Activated naive CD4-positive, alpha-beta T cell treated with anti-CD3 and anti-CD28 coated beads, Interleukin-2, amount 10 ng/mL, durations not matched to agents 7 days and 5 days (primary cell): Measurements from ENCODE around the gene TFCP2.

ENCODE experiments used
- CTCF ChIA-PET: fragments of 350-600 bp; sonication (Branson Sonifier 250); formaldehyde crosslinking; loops from one replicate; lab custom pipeline; 2021; ENCODE audit warnings: antibody characterized with exemption; lab: Charles Lee
- DNase-seq: peaks from one replicate; pipeline ENCODE4 v3.0.0-alpha.2; 2020
- H3K27ac Mint-ChIP-seq: one replicate; pipeline ENCODE4 v1.8.0; 2021; ENCODE audit warnings: mild to moderate bottlenecking, moderate library complexity, mixed read lengths
- H3K27me3 Mint-ChIP-seq: one replicate; pipeline ENCODE4 v1.8.0; 2021; ENCODE audit warnings: mild to moderate bottlenecking, mixed read lengths
- H3K36me3 Mint-ChIP-seq: one replicate; pipeline ENCODE4 v1.8.0; 2021; ENCODE audit warnings: mixed read lengths
- H3K4me1 Mint-ChIP-seq: one replicate; pipeline ENCODE4 v1.8.0; 2021; ENCODE audit warnings: mixed read lengths
- H3K4me3 Mint-ChIP-seq: one replicate; pipeline ENCODE4 v1.8.0; 2021; ENCODE audit warnings: mild to moderate bottlenecking, moderate library complexity, mixed read lengths
- H3K9me3 Mint-ChIP-seq: one replicate; pipeline ENCODE4 v1.8.0; 2021; ENCODE audit warnings: mixed read lengths

Gene TFCP2

GRCh38 chr12:51188359-51189051 is 15.6 kb upstream of the TFCP2 start:
- Mint-ChIP-seq H3K4me3 (no peak overlapping the region), H3K27ac (no peak overlapping the region), H3K36me3 (no peaks in the 10 kb centered on the region), H3K9me3 (no peaks in the 10 kb centered on the region), H3K27me3 (peaks cover 5% of the 10 kb centered on the region), H3K4me1 (no peaks in the 10 kb centered on the region)
- no peak for DNase-seq
- CTCF ChIA-PET = interaction anchor here (0.6 kb wide), 1 partner anchor 424 kb away, joined by 3 read pairs; no protein-coding TSS in a partner anchor

GRCh38 chr12:51187370-51187987 is 14.5 kb upstream of the TFCP2 start:
- Mint-ChIP-seq H3K4me1 (no peaks in the 10 kb centered on the region), H3K9me3 (no peaks in the 10 kb centered on the region), H3K4me3 (no peak overlapping the region), H3K27ac (no peak overlapping the region), H3K36me3 (no peaks in the 10 kb centered on the region), H3K27me3 (peaks cover 6% of the 10 kb centered on the region)
- CTCF ChIA-PET = interaction anchor here (0.6 kb wide), 1 partner anchor 423 kb away, joined by 3 read pairs; no protein-coding TSS in a partner anchor
- no peak for DNase-seq

- Mint-ChIP-seq H3K9me3 (no peaks in the 10 kb centered on the region), H3K36me3 (no peaks in the 10 kb centered on the region), H3K4me1 (no peaks in the 10 kb centered on the region), H3K27ac (no peak overlapping the region), H3K27me3 (peaks cover 6% of the 10 kb centered on the region), H3K4me3 (no peak overlapping the region)
- CTCF ChIA-PET = no interaction called here
- no peak for DNase-seq
Observed at GRCh38 chr12:51186465-51187085, 13.6 kb upstream of the TFCP2 start.

- no peak for DNase-seq
- CTCF ChIA-PET = no interaction called here
- Mint-ChIP-seq H3K9me3 (no peaks in the 10 kb centered on the region), H3K4me3 (no peak overlapping the region), H3K27ac (no peak overlapping the region), H3K4me1 (no peaks in the 10 kb centered on the region), H3K36me3 (no peaks in the 10 kb centered on the region), H3K27me3 (peaks cover 6% of the 10 kb centered on the region)
Observed at GRCh38 chr12:51185171-51185717, 12.3 kb upstream of the TFCP2 start.

GRCh38 chr12:51183816-51184215 is 10.9 kb upstream of the TFCP2 start:
- Mint-ChIP-seq H3K27me3 (peaks cover 6% of the 10 kb centered on the region), H3K27ac (no peak overlapping the region), H3K4me3 (no peak overlapping the region), H3K36me3 (no peaks in the 10 kb centered on the region), H3K9me3 (no peaks in the 10 kb centered on the region), H3K4me1 (no peaks in the 10 kb centered on the region)
- no peak for DNase-seq
- CTCF ChIA-PET = no interaction called here

GRCh38 chr12:51183349-51183748 is 10.4 kb upstream of the TFCP2 start:
- CTCF ChIA-PET = no interaction called here
- Mint-ChIP-seq H3K9me3 (no peaks in the 10 kb centered on the region), H3K4me3 (no peak overlapping the region), H3K36me3 (no peaks in the 10 kb centered on the region), H3K27ac (no peak overlapping the region), H3K4me1 (no peaks in the 10 kb centered on the region), H3K27me3 (peaks cover 8% of the 10 kb centered on the region)
- no peak for DNase-seq

- no peaks in the 10 kb centered on the region for H3K36me3 Mint-ChIP-seq
- H3K27ac Mint-ChIP-seq = no peak overlapping the region
- CTCF ChIA-PET = no interaction called here
- no peak overlapping the region for H3K4me3 Mint-ChIP-seq
- H3K9me3 Mint-ChIP-seq = no peaks in the 10 kb centered on the region
- H3K27me3 Mint-ChIP-seq = peaks cover 10% of the 10 kb centered on the region
- no peak for DNase-seq
- no peaks in the 10 kb centered on the region for H3K4me1 Mint-ChIP-seq
Observed at GRCh38 chr12:51181558-51181957, 8.6 kb upstream of the TFCP2 start.

GRCh38 chr12:51177897-51178296 is 5.0 kb upstream of the TFCP2 start:
- CTCF ChIA-PET = no interaction called here
- Mint-ChIP-seq H3K4me1 (peaks cover 2% of the 10 kb centered on the region), H3K27me3 (peaks cover 10% of the 10 kb centered on the region), H3K9me3 (no peaks in the 10 kb centered on the region), H3K36me3 (no peaks in the 10 kb centered on the region), H3K27ac (no peak overlapping the region), H3K4me3 (no peak overlapping the region)
- no peak for DNase-seq

- Mint-ChIP-seq H3K4me3 (peak overlapping the region; percentile 11), H3K27ac (no peak overlapping the region), H3K27me3 (peaks cover 10% of the 10 kb centered on the region), H3K9me3 (no peaks in the 10 kb centered on the region), H3K36me3 (peaks cover 5% of the 10 kb centered on the region), H3K4me1 (peaks cover 8% of the 10 kb centered on the region)
- no peak for DNase-seq
- CTCF ChIA-PET = no interaction called here
Observed at GRCh38 chr12:51174501-51174900, 1.6 kb upstream of the TFCP2 start.

GRCh38 chr12:51171884-51172514 is 936 bp downstream of the TFCP2 start:
- Mint-ChIP-seq H3K27me3 (peaks cover 6% of the 10 kb centered on the region), H3K36me3 (peaks cover 12% of the 10 kb centered on the region), H3K27ac (no peak overlapping the region), H3K9me3 (no peaks in the 10 kb centered on the region), H3K4me3 (no peak overlapping the region), H3K4me1 (peaks cover 13% of the 10 kb centered on the region)
- CTCF ChIA-PET = interaction anchor here (0.7 kb wide), 1 partner anchor 58 kb away, joined by 3 read pairs; no protein-coding TSS in a partner anchor
- DNase-seq = no peak

- Mint-ChIP-seq H3K4me3 (no peak overlapping the region), H3K27me3 (no peaks in the 10 kb centered on the region), H3K4me1 (peaks cover 16% of the 10 kb centered on the region), H3K9me3 (no peaks in the 10 kb centered on the region), H3K27ac (no peak overlapping the region), H3K36me3 (peaks cover 31% of the 10 kb centered on the region)
- no peak for DNase-seq
- CTCF ChIA-PET = no interaction called here
Observed at GRCh38 chr12:51163795-51164194, 9.1 kb downstream of the TFCP2 start.

- Mint-ChIP-seq H3K27me3 (no peaks in the 10 kb centered on the region), H3K27ac (no peak overlapping the region), H3K4me3 (no peak overlapping the region), H3K4me1 (peaks cover 13% of the 10 kb centered on the region), H3K9me3 (no peaks in the 10 kb centered on the region), H3K36me3 (peaks cover 30% of the 10 kb centered on the region)
- CTCF ChIA-PET = no interaction called here
- no peak for DNase-seq
Observed at GRCh38 chr12:51162217-51162616, 10.7 kb downstream of the TFCP2 start.

GRCh38 chr12:51160814-51161459 is 12.0 kb downstream of the TFCP2 start:
- Mint-ChIP-seq H3K4me3 (no peak overlapping the region), H3K9me3 (no peaks in the 10 kb centered on the region), H3K27me3 (no peaks in the 10 kb centered on the region), H3K27ac (no peak overlapping the region), H3K36me3 (peaks cover 27% of the 10 kb centered on the region), H3K4me1 (peaks cover 11% of the 10 kb centered on the region)
- CTCF ChIA-PET = no interaction called here
- no peak for DNase-seq

GRCh38 chr12:51156245-51156765 is 16.6 kb downstream of the TFCP2 start:
- H3K27me3 Mint-ChIP-seq = no peaks in the 10 kb centered on the region

More at GRCh38 chr12:51156245-51156765, 16.6 kb downstream of the TFCP2 start:
- Mint-ChIP-seq H3K27ac (no peak overlapping the region), H3K36me3 (peaks cover 10% of the 10 kb centered on the region), H3K4me3 (no peak overlapping the region), H3K9me3 (no peaks in the 10 kb centered on the region), H3K4me1 (peaks cover 9% of the 10 kb centered on the region)
- CTCF ChIA-PET = no interaction called here
- no peak for DNase-seq
